Prostate gland (tissue), 2 donors: Measurements from ENCODE around the gene TTLL5.

ENCODE experiments used
- CTCF ChIP-seq, 4 experiments: fragments of 200-600 bp in 2 of 4; fragments of 450-650 bp in 2 of 4; sonication (generic) in 2 of 4; IDR thresholded peaks; 1 replicate in 3 of 4; 2 replicates in 1 of 4; pipeline ENCODE4 v1.5.1; 2016 to 2019; ENCODE audit warnings: antibody characterized with exemption in 4 of 4, mild to moderate bottlenecking in 2 of 4, moderate library complexity in 2 of 4
- POLR2A ChIP-seq: fragments of 450-650 bp; IDR thresholded peaks from one replicate; pipeline ENCODE4 v1.6.1; 2016; ENCODE audit warnings: antibody characterized with exemption, mild to moderate bottlenecking
- POLR2AphosphoS5 ChIP-seq: sonication (generic); formaldehyde crosslinking; IDR thresholded peaks from one replicate; pipeline ENCODE4 v1.6.1; 2017; ENCODE audit warnings: antibody characterized with exemption

GRCh38 chr14:75781096-75781495 lies 120.0 kb downstream of the TTLL5 start:
- TF ChIP-seq CTCF (IDR thresholded peaks at IDR 0.05) (no peak), POLR2A (no peak), POLR2AphosphoS5 (no peak)
